H1 (cell line): ENCODE data around the gene CPNE5. TPM values are rescaled to one million over a fixed set of nuclear protein-coding genes. Genes with fewer than 3 reads are reported as not detected.

Source experiments
- CTCF ChIA-PET: fragments of 300-600 bp; sonication (Branson Sonifier 250); formaldehyde crosslinking; loops from one replicate; lab custom pipeline; 2021; ENCODE audit not compliant: partially characterized antibody; lab: Charles Lee
- POLR2A ChIA-PET: fragments of 300-600 bp; sonication (Branson Sonifier 250); formaldehyde crosslinking; loops from one replicate; lab custom pipeline; 2021; ENCODE audit warnings: inconsistent platforms; ENCODE audit not compliant: partially characterized antibody; lab: Charles Lee
- DNase-seq, 2 experiments: peaks; one replicate each; pipeline versions ENCODE4 v3.0.0 to v3.0.0-alpha.2; 2010 to 2022; ENCODE audit warnings: low spot score in 2 of 2, low read depth in 1 of 2, mixed read lengths in 1 of 2
- FAIRE-seq: peaks from 2 replicates; lab custom pipeline; 2011; peaks lifted over from hg19 to GRCh38; lab: Jason Lieb, UNC
- H2AFZ ChIP-seq: 2 replicates; pipeline ENCODE4 v1.8.1; 2012; ENCODE audit warnings: low read length, inconsistent platforms
- H2AK5ac ChIP-seq: 2 replicates; pipeline ENCODE4 v1.6.1; 2013; ENCODE audit warnings: low read depth, low read length
- H2BK120ac ChIP-seq: replicated peaks from 2 replicates; pipeline ENCODE3; 2013; ENCODE audit warnings: low read depth, low read length, inconsistent platforms
- H2BK12ac ChIP-seq: 2 replicates; pipeline ENCODE4 v1.6.1; 2013; ENCODE audit warnings: low read depth, low read length
- H2BK15ac ChIP-seq: 2 replicates; pipeline ENCODE4 v1.6.1; 2013; ENCODE audit warnings: low read length
- H2BK20ac ChIP-seq: 2 replicates; pipeline ENCODE4 v1.6.1; 2013; ENCODE audit warnings: low read length
- H2BK5ac ChIP-seq: 2 replicates; pipeline ENCODE4 v1.6.1; 2013; ENCODE audit warnings: low read depth, low read length
- H3K14ac ChIP-seq: 2 replicates; pipeline ENCODE4 v1.6.1; 2013; ENCODE audit warnings: inconsistent platforms; ENCODE audit not compliant: insufficient read length
- H3K18ac ChIP-seq: 2 replicates; pipeline ENCODE4 v1.6.1; 2013; ENCODE audit warnings: low read length; ENCODE audit errors: extremely low read depth
- H3K23ac ChIP-seq: 2 replicates; pipeline ENCODE4 v1.6.1; 2013; ENCODE audit warnings: inconsistent platforms; ENCODE audit not compliant: insufficient read length
- H3K23me2 ChIP-seq: 2 replicates; pipeline ENCODE4 v1.6.1; 2013; ENCODE audit warnings: low read depth, low read length
- H3K27ac ChIP-seq: 2 replicates; pipeline ENCODE4 v1.6.1; 2011; ENCODE audit warnings: low read depth, low read length, inconsistent platforms
- H3K27me3 ChIP-seq, 4 experiments: replicated peaks in 1 of 4; 1 replicate in 1 of 4; 2 replicates in 3 of 4; pipeline versions ENCODE4 v1.6.1 to v1.8.1; 2011 to 2013; ENCODE audit warnings: low read length in 3 of 4, mild to moderate bottlenecking in 3 of 4, inconsistent platforms in 2 of 4, mixed read lengths in 2 of 4, moderate library complexity in 1 of 4; ENCODE audit not compliant: control insufficient read depth in 3 of 4, insufficient read depth in 3 of 4; ENCODE audit errors: extremely low read depth in 1 of 4
- H3K36me3 ChIP-seq, 4 experiments: 2 replicates each; pipeline versions ENCODE4 v1.6.1 to v1.8.1; 2011 to 2013; ENCODE audit warnings: mild to moderate bottlenecking in 4 of 4, low read length in 3 of 4, moderate library complexity in 2 of 4, control low read depth in 1 of 4, inconsistent platforms in 1 of 4; ENCODE audit not compliant: insufficient read depth in 4 of 4, control insufficient read depth in 2 of 4
- H3K4ac ChIP-seq: replicated peaks from 2 replicates; pipeline ENCODE3; 2013; ENCODE audit warnings: low read length, low read depth, mixed read lengths, inconsistent platforms; ENCODE audit not compliant: insufficient read length
- H3K4me1 ChIP-seq, 4 experiments: replicated peaks in 1 of 4; 1 replicate in 1 of 4; 2 replicates in 3 of 4; pipeline versions ENCODE4 v1.6.1 to v1.8.1; 2011 to 2013; ENCODE audit warnings: low read length in 3 of 4, inconsistent platforms in 2 of 4, mixed read lengths in 1 of 4; ENCODE audit not compliant: insufficient read depth in 4 of 4, control insufficient read depth in 3 of 4
- H3K4me2 ChIP-seq, 2 experiments: 2 replicates each; pipeline versions ENCODE4 v1.6.1 to v1.8.1; 2011 to 2013; ENCODE audit warnings: low read depth in 2 of 2, low read length in 2 of 2, control low read depth in 1 of 2, inconsistent platforms in 1 of 2, mild to moderate bottlenecking in 1 of 2; ENCODE audit not compliant: insufficient read depth in 1 of 2
- H3K4me3 ChIP-seq, 4 experiments: fragments of 200-600, 300-600 bp in 1 of 4; sonication (generic), shearing (Covaris generic), sonication (Bioruptor Twin) in 1 of 4; 2 replicates each; pipeline versions ENCODE4 v1.5.1 to v1.8.1; 2011 to 2016; ENCODE audit warnings: low read length in 4 of 4, low read depth in 3 of 4, control low read depth in 2 of 4, inconsistent platforms in 2 of 4, mild to moderate bottlenecking in 2 of 4, mixed read lengths in 1 of 4, moderate library complexity in 1 of 4; ENCODE audit not compliant: insufficient read depth in 2 of 4; ENCODE audit errors: extremely low read depth in 1 of 4
- H3K56ac ChIP-seq: replicated peaks from 2 replicates; pipeline ENCODE3; 2013; ENCODE audit warnings: low read depth, mild to moderate bottlenecking, mixed read lengths, low read length, inconsistent platforms; ENCODE audit not compliant: insufficient read length
- H3K79me1 ChIP-seq: 2 replicates; pipeline ENCODE4 v1.6.1; 2013; ENCODE audit warnings: low read depth, low read length, control low read depth
- H3K79me2 ChIP-seq, 2 experiments: 2 replicates each; pipeline versions ENCODE4 v1.6.1 to v1.8.1; 2012 to 2013; ENCODE audit warnings: low read length in 2 of 2, mild to moderate bottlenecking in 2 of 2, inconsistent platforms in 1 of 2; ENCODE audit not compliant: insufficient read depth in 2 of 2, control insufficient read depth in 1 of 2
- H3K9ac ChIP-seq, 4 experiments: replicated peaks in 1 of 4; 1 replicate in 1 of 4; 2 replicates in 3 of 4; pipeline versions ENCODE4 v1.6.1 to v1.8.1; 2011 to 2013; ENCODE audit warnings: low read depth in 3 of 4, low read length in 3 of 4, control low read depth in 2 of 4, mild to moderate bottlenecking in 2 of 4, moderate library complexity in 2 of 4, inconsistent platforms in 1 of 4; ENCODE audit errors: extremely low read depth in 1 of 4
- H3K9me3 ChIP-seq, 2 experiments: 2 replicates each; pipeline versions ENCODE4 v1.6.1 to v1.8.1; 2012 to 2013; ENCODE audit warnings: mild to moderate bottlenecking in 2 of 2, moderate library complexity in 2 of 2, control low read depth in 1 of 2, inconsistent platforms in 1 of 2, low read depth in 1 of 2, low read length in 1 of 2, mixed read lengths in 1 of 2; ENCODE audit not compliant: insufficient read depth in 2 of 2
- H4K20me1 ChIP-seq, 2 experiments: replicated peaks in 1 of 2; 2 replicates each; pipeline versions ENCODE3 to v1.8.1; 2011 to 2013; ENCODE audit warnings: inconsistent platforms in 2 of 2, low read length in 2 of 2, mild to moderate bottlenecking in 1 of 2; ENCODE audit not compliant: insufficient read depth in 2 of 2, control insufficient read depth in 1 of 2
- H4K5ac ChIP-seq: 2 replicates; pipeline ENCODE4 v1.6.1; 2013; ENCODE audit warnings: low read length, low read depth, mixed read lengths, inconsistent platforms; ENCODE audit not compliant: insufficient read length
- H4K8ac ChIP-seq: 2 replicates; pipeline ENCODE4 v1.8.0; 2013; ENCODE audit warnings: mild to moderate bottlenecking, moderate library complexity, low read length, inconsistent platforms; ENCODE audit not compliant: insufficient read depth; ENCODE audit errors: extremely low read depth
- H4K91ac ChIP-seq: replicated peaks from 2 replicates; pipeline ENCODE3; 2013; ENCODE audit warnings: low read length, mixed read lengths, inconsistent platforms; ENCODE audit not compliant: insufficient read length
- NRF1 ChIP-seq: IDR thresholded peaks from 2 replicates; pipeline ENCODE4 v1.6.1; 2011; ENCODE audit warnings: mild to moderate bottlenecking, low read depth, low read length, improper control_type of control experiment
- TBP ChIP-seq: IDR thresholded peaks from 2 replicates; pipeline ENCODE4 v1.6.1; 2011; ENCODE audit warnings: low read depth, low read length, improper control_type of control experiment
- WGBS, 2 experiments: shearing (Covaris generic) in 1 of 2; methylation state at CpG; one replicate each; pipeline versions ENCODE4 v1.1.6 to v1.1.7; 2013 to 2015; ENCODE audit warnings: low lambda C conversion rate in 2 of 2, mixed read lengths in 2 of 2, inconsistent platforms in 1 of 2, low coverage in 1 of 2, missing lambda C conversion rate in 1 of 2; ENCODE audit not compliant: insufficient replicate concordance in 2 of 2, insufficient coverage in 1 of 2, insufficient read length in 1 of 2; ENCODE audit errors: extremely low coverage in 1 of 2, missing lambda C conversion rate in 1 of 2; 5-methylcytosine and 5-hydroxymethylcytosine counted together
- polyA plus RNA-seq, 7 experiments: library from polyadenylated mRNA; depleted of rRNA in 3 of 7; stranded (reverse) in 5 of 7; unstranded in 2 of 7; fragments of >200 nt in 5 of 7; fragments of 200-250 nt in 2 of 7; gene quantifications; 1 replicate in 5 of 7; 2 replicates in 1 of 7; 4 replicates in 1 of 7; pipeline versions ENCODE4 v1.2.1 to v1.2.3, GENCODE V29; 2011 to 2013; ENCODE audit warnings: missing spikeins in 2 of 7, mixed read lengths in 2 of 7
- total RNA-seq: library from RNA; stranded (reverse); fragmentation: NEBNext Ultra II Directional; extraction: Animal tissue kit (Norgen Biotek cat#: 25700); gene quantifications from 2 replicates; pipeline ENCODE4 v1.2.1, GENCODE V29; 2021

Gene CPNE5
- total and polyA plus RNA-seq, 2 of the 8 experiments (the other 6 are each of a cell fraction or from before 2014, with no cell fraction given) = 0.88 to 1.8 TPM

DNA sequence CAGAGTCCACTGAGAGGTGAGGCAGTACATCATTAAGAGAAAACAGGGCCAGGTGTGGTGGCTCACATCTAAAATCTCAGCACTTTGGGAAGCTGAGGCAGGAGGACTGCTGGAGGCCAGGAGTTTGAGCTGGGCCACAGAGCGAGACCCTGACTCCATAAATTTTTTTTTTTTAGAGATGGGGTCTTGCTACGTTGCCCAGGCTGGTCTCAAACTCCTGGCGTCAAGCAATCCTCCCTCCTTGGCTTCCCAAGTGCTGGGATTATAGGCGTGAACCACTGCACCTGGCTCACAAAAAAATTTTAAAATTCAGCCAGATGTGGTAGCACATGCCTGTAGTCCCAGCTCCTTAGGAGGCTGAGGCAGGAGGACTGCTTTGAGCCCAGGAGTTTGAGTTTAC, 18.1 kb upstream of the CPNE5 start:
- H4K91ac ChIP-seq = no peak overlapping the region
- H2BK20ac ChIP-seq = no peak overlapping the region
- H2BK12ac ChIP-seq = 0 out of 2 replicates have a peak overlapping the region, but pooled peaks have one; percentile 27
- FAIRE-seq (no peak), DNase-seq (no peak)
- H3K23ac ChIP-seq = no peak overlapping the region
- H3K27me3 ChIP-seq = no peaks in the 10 kb centered on the region
- H3K4me2 ChIP-seq = no peak overlapping the region
- no peak overlapping the region for H3K4ac ChIP-seq
- H3K18ac ChIP-seq = no peak overlapping the region
- H3K4me1 ChIP-seq = peaks cover 2 to 11% (median 3%) of the 10 kb centered on the region in 4 experiments; a peak in 5 of 7 replicates
- CTCF ChIA-PET = interaction anchor here (0.6 to 12.6 kb wide), 6 partner anchors 9 to 233 kb away, joined by 4 to 99 read pairs (median 4); no protein-coding TSS in a partner anchor
- no peak overlapping the region for H4K8ac ChIP-seq
- H3K79me2 ChIP-seq = peaks cover 3 to 33% of the 10 kb centered on the region in 2 experiments; a peak in 3 of 4 replicates
- H3K27ac ChIP-seq = no peak overlapping the region
- peaks cover 0 to 3% of the 10 kb centered on the region in 2 experiments; a peak in 2 of 4 replicates for H3K9me3 ChIP-seq
- no peak overlapping the region for H2BK120ac ChIP-seq
- H3K14ac ChIP-seq = no peak overlapping the region
- no peak overlapping the region; the same call in 1 of the 2 replicates for H2BK5ac ChIP-seq
- H2AFZ ChIP-seq = no peak overlapping the region
- H3K4me3 ChIP-seq = no peak overlapping the region
- no peaks in the 10 kb centered on the region for H4K20me1 ChIP-seq
- H3K79me1 ChIP-seq = peaks cover 13% of the 10 kb centered on the region; the same call in 1 of the 2 replicates
- 89% methylated on average over 4 of the region's 4 CpGs; no CpG with 5 or more reads in 1 of the 2 experiments for WGBS, 2 experiments
- no peak overlapping the region for H3K56ac ChIP-seq
- peaks cover 9 to 49% (median 18%) of the 10 kb centered on the region in 4 experiments; a peak in 7 of 8 replicates for H3K36me3 ChIP-seq
- POLR2A ChIA-PET = interaction anchor here (1.0 kb wide), 1 partner anchor 17 kb away, joined by 5 read pairs; no protein-coding TSS in a partner anchor
- no peaks in the 10 kb centered on the region for H3K23me2 ChIP-seq
- no peak overlapping the region for H3K9ac ChIP-seq
- no peak overlapping the region for H4K5ac ChIP-seq
- no peak overlapping the region for H2BK15ac ChIP-seq
- no peak overlapping the region for H2AK5ac ChIP-seq
- TF ChIP-seq TBP = no peak
- TF ChIP-seq NRF1 = no peak
